CD1c-positive myeloid dendritic cell (primary cell): ENCODE data around the gene BRPF1.

Source experiments
- DNase-seq: peaks from one replicate; pipeline ENCODE4 v3.0.0-alpha.2; 2016; ENCODE audit errors: extremely low spot score

Gene BRPF1

GRCh38 chr3:9736831-9737230 lies 5.3 kb downstream of the BRPF1 start:
- DNase-seq: no peak

- DNase-seq: no peak
Observed at GRCh38 chr3:9739181-9739580, 7.6 kb downstream of the BRPF1 start.

- no peak for DNase-seq
Observed at GRCh38 chr3:9742560-9742959, 11.0 kb downstream of the BRPF1 start.

- no peak for DNase-seq
Observed at GRCh38 chr3:9743548-9743947, 12.0 kb downstream of the BRPF1 start.

- no peak for DNase-seq
Observed at GRCh38 chr3:9744162-9744561, 12.6 kb downstream of the BRPF1 start.

GRCh38 chr3:9745521-9745920 lies 14.0 kb downstream of the BRPF1 start:
- DNase-seq: no peak

- no peak for DNase-seq
Observed at GRCh38 chr3:9746330-9746729, 14.8 kb downstream of the BRPF1 start.

GRCh38 chr3:9747267-9747666 lies 15.7 kb downstream of the BRPF1 start:
- no peak for DNase-seq

GRCh38 chr3:9748031-9748430 lies 16.5 kb downstream of the BRPF1 start:
- no peak for DNase-seq

GRCh38 chr3:9749296-9749644 lies 17.7 kb downstream of the BRPF1 start:
- DNase-seq: no peak

GRCh38 chr3:9749645-9750555 lies 18.4 kb downstream of the BRPF1 start, which contains the start of gene OGG1:
TSS of gene OGG1 (plus strand) at chr3:9749952. CDS start at chr3:9750287, 335 bp downstream.
- peak; percentile 99 for DNase-seq

GRCh38 chr3:9750556-9751411 lies 19.2 kb downstream of the BRPF1 start:
- DNase-seq: no peak

- DNase-seq: no peak
Observed at GRCh38 chr3:9754678-9755077, 23.1 kb downstream of the BRPF1 start.

- DNase-seq: no peak
Observed at GRCh38 chr3:9757427-9757826, 25.9 kb downstream of the BRPF1 start.

GRCh38 chr3:9760779-9761505 lies 29.4 kb downstream of the BRPF1 start:
- no peak for DNase-seq

GRCh38 chr3:9761919-9762318 lies 30.4 kb downstream of the BRPF1 start:
- no peak for DNase-seq

- no peak for DNase-seq
Observed at GRCh38 chr3:9762871-9763270, 31.3 kb downstream of the BRPF1 start.

GRCh38 chr3:9765865-9766264 lies 34.3 kb downstream of the BRPF1 start:
- DNase-seq: no peak

GRCh38 chr3:9767418-9767817 lies 35.9 kb downstream of the BRPF1 start:
- DNase-seq: peak; percentile 58

- no peak for DNase-seq
Observed at GRCh38 chr3:9768141-9768775, 36.7 kb downstream of the BRPF1 start.

- no peak for DNase-seq
Observed at GRCh38 chr3:9769012-9769411, 37.5 kb downstream of the BRPF1 start.
